Fibroblast of peridontal ligament (primary cell): Measurements from ENCODE around the gene OR2M5.

Experiments used
- DNase-seq: peaks from one replicate; pipeline ENCODE4 v3.0.0-alpha.2; 2010; ENCODE audit errors: extremely low read depth

The OR2M5 gene, protein sequence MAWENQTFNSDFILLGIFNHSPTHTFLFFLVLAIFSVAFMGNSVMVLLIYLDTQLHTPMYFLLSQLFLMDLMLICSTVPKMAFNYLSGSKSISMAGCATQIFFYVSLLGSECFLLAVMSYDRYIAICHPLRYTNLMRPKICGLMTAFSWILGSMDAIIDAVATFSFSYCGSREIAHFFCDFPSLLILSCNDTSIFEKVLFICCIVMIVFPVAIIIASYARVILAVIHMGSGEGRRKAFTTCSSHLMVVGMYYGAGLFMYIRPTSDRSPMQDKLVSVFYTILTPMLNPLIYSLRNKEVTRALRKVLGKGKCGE

DNA sequence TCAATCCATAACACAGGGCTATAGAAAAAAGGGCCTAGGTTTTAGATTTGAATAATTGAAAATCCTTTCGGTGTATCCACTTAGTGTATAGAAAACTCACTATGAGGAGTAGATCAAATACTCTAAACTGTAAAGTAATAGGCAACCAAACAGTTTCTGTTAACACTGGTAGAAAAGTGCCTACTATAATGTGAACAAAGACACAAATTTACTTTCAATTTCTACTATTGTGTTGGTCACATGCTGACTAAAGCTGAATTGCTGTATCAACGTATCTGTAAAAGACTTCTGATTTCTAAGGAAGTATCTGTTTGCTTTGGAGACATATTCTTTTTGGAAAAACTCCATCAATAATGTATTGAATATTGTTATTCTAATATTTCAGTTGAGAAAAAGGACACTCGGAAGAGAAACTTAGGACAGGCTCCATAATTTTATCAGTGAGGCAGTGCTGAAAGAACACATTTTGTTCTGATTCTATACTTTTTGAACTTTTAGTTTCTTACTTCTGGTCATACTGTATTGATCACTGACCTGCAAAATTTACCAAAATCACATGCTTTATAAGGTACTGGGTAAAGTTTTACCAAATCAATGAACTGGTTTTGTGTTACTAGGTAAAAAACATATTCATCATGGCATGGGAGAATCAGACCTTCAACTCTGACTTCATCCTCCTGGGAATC lies at the start of gene OR2M5:
TSS of gene OR2M5 (plus strand) at position 636 of the 686 bp plus-strand sequence. CDS start at position 636, 0 bp downstream.
- no peak for DNase-seq

DNA sequence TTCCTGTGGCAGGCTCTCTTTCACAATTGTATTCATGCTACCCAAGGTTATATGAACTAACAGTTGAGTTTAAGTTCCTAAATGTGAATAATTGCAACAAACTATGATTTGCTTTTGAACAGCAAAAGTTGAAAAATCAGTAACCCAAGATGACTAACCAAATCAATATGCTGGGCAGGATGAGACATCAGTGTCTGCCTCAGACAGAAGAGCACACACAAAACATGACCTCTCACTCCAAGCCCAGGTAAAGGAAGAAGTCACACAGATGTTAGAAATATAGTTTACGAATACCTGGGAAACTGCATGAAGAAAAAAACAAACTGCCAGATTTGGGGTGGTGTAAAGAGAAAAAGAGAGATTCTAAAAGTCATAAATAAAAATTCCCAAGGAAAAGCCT lies 46.4 kb upstream of the OR2M5 start:
- DNase-seq: no peak

DNA sequence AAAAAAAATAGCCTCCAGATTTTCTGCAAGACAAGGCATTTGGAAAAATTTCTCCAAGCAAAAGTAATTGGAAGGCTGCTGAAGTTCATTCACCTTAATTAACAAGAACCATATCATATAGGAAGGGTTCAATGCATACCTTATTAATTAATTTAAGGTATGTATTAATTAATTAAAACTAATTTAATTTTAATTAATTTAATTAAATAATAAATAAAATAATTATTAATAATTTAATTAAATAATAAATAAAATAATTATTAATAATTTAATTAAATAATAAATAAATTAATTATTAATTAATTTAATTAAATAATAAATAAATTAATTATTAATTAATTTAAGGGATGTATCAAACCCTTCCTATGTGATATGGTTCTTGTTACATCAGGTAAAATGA lies 42.1 kb upstream of the OR2M5 start:
- DNase-seq: no peak

DNA sequence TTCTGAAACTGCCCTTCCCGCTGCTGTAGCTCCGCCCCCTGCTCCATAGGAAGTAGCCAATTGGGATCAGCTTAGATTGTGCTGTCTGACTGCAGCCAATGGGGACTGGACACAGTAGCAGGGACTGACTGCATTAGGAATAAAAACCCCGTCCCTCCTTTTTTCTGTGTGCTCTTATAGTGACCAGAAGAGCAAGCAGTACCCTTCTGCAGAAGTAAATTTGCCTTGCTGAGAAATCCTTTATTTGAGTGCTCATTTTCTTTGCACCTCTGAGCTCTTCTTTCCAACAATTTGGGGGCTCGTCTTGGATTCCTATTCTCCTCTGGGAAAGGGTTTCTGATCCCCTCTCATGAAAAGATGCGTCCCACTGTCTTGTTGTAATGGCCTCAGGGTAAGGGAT lies 33.8 kb upstream of the OR2M5 start:
- no peak for DNase-seq

DNA sequence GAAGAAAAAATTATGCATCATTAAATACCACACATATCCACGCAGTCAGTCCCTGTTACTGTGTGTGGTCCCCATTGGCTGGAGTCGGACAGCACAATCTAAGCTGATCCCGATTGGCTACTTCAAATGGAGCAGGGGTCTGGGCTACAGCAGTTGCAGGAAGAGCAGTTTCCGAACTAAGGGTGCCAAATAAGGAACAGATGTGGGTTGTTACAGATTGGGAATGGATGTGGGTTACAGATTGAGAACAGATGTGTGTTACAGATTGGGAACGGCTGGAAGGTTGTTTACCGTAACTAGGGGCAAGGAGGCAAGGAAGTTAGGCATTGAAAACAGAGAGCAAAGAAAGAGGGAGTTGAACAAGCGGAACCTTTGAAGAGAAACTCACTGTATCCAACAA lies 30.1 kb upstream of the OR2M5 start:
- DNase-seq: no peak

DNA sequence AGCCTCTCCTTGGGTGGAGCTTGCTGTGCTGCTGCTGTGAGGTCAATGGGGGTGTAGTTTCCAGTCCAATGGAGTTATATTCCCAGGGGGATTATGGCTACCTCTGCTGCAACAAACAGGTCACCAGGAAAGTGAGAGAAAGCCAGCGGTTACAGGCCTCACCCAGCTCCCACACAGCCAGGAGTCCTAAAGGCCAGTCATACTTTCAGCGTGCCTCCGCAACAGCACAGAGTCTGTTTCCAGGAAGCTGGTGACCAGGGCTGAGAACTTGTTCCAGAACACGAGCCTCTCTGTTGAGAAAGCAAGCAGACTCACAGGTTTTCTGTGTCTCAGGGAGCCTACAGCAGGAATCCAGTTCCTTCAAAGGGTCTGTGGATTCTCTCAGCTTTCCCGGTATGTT lies 17.3 kb upstream of the OR2M5 start:
- DNase-seq: no peak

DNA sequence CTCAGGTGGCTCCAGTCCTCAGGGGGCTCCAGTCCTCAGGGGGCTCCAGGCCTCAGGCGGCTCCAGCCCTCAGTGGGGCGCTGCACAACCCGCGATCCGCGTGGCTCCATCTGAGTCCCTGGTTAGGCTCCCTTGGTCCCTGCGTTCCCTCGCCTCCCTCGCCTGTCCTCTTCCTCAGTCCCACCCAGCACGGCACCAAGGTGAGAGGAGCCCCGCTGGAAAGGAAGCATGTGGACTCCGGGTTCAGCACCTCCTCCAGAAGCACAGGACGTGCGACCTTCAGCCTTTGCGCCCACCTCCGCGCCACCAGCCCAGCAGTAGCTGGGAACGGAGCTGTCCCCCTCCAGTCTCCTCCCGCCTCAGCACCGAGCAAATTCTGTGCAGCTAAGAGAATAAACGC lies 8.1 kb upstream of the OR2M5 start:
- no peak for DNase-seq

DNA sequence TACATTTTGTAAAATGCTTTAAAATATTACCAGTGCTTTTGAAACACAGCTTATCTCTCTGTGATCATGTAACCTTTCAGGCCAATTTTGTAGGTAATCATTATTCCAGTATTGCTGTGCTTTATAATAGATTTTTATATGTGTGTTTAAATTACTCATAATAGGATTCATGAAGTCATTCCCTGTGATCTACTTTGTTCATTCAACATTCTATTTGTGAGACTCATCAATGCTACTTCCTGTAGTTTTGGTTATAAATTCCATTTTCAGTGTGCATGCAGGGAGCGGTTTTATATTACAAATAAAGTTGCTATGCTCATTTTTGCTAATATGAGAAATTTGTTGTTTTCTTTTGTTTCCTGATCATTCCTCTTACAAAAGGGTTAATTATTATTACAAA lies 4.1 kb upstream of the OR2M5 start:
- no peak for DNase-seq

DNA sequence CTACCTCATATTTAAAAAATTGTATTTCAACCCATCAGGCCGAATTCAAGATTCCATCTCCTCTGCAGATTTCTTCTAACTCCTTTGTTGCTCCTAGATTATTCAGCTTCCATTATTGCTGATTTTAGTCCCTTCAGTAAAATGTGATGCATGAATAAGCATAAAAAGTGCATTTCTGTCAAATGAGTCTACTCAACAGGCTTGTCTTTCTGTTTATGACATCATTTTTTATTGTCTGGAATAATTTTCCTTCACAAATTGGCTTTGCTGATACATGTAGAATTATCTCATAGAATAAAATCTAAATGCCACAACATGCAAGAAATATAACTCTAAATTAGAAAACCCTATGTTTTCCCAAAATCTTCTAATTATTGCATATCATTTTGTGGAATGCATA lies 1.6 kb upstream of the OR2M5 start:
- DNase-seq: no peak

DNA sequence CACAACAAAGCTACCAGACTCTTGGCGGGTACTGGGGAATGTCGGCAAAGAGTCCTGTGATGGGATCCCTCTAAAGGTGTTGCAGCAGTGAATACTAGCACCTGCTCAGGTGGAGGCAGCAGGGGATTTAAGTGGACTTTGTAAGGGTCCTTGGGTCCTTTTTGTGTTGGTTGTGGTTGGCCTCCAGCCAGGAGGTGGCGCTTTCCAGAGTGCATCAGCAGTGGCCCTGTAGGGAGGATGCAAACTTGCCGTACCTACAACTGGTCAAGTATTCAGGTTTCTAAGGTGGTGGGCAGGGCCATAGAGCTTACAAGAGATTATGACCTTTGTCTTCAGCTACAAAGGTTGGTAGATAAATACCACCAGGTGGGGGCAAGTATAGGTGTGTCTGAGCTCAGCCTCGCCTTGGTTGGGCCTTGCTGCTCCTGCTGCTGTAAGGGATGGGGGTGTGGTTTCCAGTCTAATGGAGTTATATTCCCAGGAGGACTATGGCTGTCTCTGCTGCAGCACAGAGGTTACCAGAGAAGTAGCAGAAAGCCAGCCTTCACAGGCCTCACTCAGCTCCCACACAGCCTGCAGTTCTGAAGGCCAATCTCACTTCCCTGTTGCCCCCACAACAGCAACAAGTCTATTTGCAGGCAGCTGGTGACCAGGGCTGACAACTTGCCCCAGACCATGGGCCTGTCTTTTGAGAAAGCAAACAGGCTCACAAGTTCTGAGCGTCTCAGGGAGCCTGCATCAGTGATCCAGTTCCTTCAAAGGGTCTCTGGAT lies 7.3 kb downstream of the OR2M5 start:
- DNase-seq: no peak

DNA sequence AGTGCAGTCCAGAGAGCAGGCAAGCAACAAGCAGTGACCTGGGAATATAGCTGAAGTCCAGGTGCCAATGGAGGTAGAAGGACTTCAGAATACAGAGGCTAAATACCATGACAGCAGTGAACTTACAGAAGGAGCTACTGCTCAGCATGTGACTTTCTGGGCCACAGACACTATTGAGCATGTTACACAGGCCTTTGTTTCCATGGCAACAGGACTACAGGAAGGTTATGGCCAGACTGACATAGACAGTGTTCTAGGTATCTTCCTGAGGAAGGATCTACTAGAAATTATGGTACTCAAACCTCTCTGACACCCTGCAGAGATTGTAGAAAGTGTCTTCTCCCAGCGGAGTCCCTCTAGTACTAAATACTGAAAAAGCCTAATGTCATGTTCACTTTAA lies 11.0 kb downstream of the OR2M5 start:
- DNase-seq: no peak

DNA sequence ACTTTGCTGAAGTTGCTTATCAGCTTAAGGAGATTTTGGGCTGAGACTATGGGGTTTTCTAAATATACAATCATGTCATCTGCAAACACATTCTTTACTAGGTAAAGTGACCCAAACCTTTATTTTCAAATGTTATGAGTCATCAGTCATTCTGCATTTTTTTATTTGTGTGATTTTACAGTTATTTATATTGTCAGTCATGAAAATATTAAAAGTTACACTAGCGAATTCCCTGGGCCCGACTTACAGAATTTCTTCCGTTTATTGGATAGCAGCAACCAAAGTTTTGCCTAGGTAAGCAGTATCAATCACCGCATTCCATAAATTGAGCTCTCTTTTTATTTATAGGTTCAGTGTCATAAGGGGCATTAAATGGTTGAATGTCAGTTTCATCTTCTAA lies 13.8 kb downstream of the OR2M5 start:
- DNase-seq: no peak

DNA sequence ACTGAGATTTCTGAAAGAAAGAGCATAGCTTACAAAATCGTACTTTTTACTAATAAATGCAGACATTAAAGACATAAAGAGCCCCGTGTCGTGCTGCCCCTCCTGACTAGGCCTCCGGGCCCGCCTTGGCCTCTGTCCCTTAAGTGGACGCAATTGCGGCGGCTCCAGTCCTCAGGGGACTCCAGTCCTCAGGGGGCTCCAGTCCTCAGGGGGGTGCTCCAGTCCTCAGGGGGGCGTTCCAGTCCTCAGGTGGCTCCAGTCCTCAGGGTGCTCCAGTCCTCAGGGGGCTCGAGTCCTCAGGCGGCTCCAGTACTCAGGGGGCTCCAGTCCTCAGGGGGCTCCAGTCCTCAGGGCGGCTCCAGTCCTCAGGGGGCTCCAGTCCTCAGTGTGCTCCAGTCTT lies 19.1 kb downstream of the OR2M5 start:
- DNase-seq: no peak

DNA sequence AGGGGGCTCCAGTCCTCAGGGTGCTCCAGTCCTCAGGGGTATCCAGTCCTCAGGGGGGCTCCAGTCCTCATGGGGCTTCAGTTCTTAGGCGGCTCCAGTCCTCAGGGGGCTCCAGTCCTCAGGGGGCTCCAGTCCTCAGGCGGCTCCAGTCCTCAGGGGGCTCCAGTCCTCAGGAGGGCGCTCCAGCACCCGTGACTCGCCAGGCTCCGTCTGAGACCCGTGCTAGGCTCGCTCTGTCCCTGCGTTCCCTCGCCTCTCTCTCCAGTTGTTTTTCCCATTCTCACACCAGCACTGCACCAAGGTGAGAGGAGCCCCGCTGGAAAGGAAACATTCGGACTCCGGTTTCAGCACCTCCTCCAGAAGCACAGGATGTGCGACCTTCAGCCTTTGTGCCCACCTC lies 20.2 kb downstream of the OR2M5 start:
- DNase-seq: no peak

DNA sequence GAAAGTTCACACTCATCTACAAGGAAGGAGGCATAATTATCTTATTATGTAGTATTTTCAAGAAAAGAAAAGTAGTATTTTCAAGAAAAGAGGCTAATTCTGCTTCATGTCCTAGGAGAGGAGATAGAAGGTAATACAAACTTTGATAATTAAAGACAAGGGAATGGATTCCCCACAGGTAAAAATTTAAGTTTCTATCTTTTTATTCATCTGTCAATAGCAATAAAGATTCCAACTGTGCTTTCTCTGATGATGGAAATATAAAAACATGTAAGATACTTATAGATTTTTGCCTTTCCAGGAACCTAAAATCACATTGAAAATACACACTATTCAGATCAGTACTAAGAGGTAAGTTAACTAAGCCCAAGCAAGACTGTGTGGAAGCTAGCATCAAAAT lies 29.6 kb downstream of the OR2M5 start, which contains the start of gene OR2M2:
TSS of gene OR2M2 (plus strand) at position 301 of the 400 bp plus-strand sequence. CDS start 5,165 bp downstream, outside the sequence.
- DNase-seq: no peak

DNA sequence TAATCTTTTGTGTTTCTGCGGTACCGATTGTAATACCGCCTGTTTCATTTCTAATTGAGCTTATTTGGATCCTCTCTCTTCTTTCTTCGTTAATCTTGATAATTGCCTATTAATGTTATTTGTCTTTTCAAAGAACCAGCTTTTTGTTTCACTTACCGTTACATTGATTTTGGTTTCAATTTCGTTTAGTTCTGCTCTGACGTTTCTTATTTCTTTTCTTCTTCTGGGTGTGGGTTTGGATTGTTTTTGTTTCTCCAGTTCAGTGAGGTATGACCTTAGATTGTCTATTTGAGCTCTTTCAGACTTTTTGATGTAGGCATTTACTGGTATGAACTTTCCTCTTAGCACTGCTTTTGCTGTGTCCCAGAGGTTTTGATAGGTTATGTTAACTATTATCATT lies 39.0 kb downstream of the OR2M5 start:
- no peak for DNase-seq

DNA sequence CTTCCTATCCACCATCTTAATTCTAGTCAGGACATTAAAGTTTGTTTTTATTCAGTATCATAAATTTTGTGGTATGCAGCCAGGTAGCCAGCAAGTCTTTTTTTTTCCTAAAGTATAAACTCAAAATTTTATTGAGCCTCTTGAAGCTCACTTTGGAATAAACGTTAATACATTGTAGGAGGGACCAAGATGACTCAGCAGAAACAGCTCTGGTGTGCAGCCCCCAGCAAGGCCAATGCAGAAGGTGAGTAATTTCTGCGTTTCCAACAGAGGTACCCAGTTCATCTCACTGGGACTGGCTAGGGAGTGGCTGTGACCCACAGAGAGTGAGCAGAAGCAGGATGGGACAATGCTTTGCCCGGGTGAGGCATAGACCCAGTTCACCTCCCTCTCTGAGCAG lies 42.4 kb downstream of the OR2M5 start:
- no peak for DNase-seq

DNA sequence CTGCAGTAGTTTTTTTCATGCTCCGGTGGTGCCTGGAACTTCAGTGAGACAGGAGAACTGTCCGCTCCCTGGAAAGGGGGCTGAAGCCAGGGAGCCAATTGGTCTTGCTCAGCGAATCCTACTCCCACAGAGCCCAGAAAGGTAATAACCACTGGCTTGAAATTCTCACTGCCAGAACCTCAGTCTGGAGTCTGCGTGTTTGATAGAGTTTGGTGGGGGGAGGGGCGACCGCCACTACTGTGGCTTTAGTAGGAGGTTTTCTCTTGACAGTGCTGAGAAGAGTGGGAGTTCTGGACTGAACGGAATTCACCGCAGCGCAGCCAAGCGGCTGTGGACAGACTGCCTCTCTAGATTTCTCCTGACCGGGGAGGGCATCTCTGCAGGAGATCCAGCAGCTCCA lies 44.1 kb downstream of the OR2M5 start:
- DNase-seq: no peak

DNA sequence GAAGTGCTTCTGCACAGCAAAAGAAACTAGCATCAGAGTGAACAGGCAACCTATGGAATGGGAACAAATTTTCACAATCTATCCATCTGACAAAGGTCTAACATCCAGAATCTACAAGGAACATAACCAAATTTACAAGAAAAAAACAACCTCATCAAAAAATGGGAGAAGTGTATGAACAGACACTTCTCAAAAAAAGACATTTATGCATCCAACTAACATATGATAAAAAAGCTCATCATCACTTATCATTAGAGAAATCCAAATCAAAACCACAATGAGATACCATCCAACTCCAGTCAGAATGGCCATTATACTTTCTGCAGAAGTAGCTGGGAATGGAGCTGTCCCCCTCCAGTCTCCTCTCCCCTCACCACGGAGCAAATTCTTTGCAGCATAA lies 49.2 kb downstream of the OR2M5 start:
- no peak for DNase-seq
